Lower lobe of right lung (tissue), 2 donors: Measurements from ENCODE around the gene FBXL20. TPM values are rescaled to one million over a fixed set of nuclear protein-coding genes. Genes with fewer than 3 reads are reported as not detected.

Experiments used
- ATAC-seq, 2 donors: fragments of 200-7000 bp; cut with Tn5 transposase; one replicate each; pipeline ENCODE4 v1.9.1; 2020 to 2022; ENCODE audit warnings: mild to moderate bottlenecking in 2 of 2, moderate library complexity in 2 of 2
- DNase-seq: peaks from one replicate; pipeline ENCODE4 v3.0.0-alpha.2; 2020
- H3K27ac ChIP-seq: fragments of 200-600 bp; one replicate; pipeline ENCODE4 v1.8.0; 2022
- H3K27me3 ChIP-seq: fragments of 200-600 bp; one replicate; pipeline ENCODE4 v1.8.0; 2022; ENCODE audit warnings: low read depth
- H3K36me3 ChIP-seq: fragments of 200-600 bp; one replicate; pipeline ENCODE4 v1.8.0; 2022; ENCODE audit warnings: mild to moderate bottlenecking
- H3K4me1 ChIP-seq: fragments of 200-600 bp; one replicate; pipeline ENCODE4 v1.8.0; 2022
- H3K4me3 ChIP-seq: fragments of 200-600 bp; one replicate; pipeline ENCODE4 v1.8.0; 2022; ENCODE audit warnings: mild to moderate bottlenecking
- H3K9me3 ChIP-seq: fragments of 200-600 bp; one replicate; pipeline ENCODE4 v1.8.0; 2022
- intact Hi-C: fragments of 100-400 bp; cut with DNase I; formaldehyde crosslinking; loops from one replicate; pipeline ENCODE4 v1.11.0; 2022
- total RNA-seq: library from RNA; stranded (reverse); fragmentation: NEBNext Ultra II Directional; extraction: Animal tissue kit (Norgen Biotek cat#: 25700); gene quantifications from one replicate; pipeline ENCODE4 v1.2.1, GENCODE V29; 2021
- TF ChIP-seq, protein P1 (sequence below): fragments of 200-600 bp; IDR thresholded peaks from one replicate; pipeline ENCODE4 v1.8.0; 2022; ENCODE audit warnings: antibody characterized with exemption, mild to moderate bottlenecking
- donor health status: DM: no; HTN: yes; CAD: no; lungs with severe emphysema.

The FBXL20 gene
- total RNA-seq, 1 donor from 2014 or later = 25.4 TPM

DNA sequence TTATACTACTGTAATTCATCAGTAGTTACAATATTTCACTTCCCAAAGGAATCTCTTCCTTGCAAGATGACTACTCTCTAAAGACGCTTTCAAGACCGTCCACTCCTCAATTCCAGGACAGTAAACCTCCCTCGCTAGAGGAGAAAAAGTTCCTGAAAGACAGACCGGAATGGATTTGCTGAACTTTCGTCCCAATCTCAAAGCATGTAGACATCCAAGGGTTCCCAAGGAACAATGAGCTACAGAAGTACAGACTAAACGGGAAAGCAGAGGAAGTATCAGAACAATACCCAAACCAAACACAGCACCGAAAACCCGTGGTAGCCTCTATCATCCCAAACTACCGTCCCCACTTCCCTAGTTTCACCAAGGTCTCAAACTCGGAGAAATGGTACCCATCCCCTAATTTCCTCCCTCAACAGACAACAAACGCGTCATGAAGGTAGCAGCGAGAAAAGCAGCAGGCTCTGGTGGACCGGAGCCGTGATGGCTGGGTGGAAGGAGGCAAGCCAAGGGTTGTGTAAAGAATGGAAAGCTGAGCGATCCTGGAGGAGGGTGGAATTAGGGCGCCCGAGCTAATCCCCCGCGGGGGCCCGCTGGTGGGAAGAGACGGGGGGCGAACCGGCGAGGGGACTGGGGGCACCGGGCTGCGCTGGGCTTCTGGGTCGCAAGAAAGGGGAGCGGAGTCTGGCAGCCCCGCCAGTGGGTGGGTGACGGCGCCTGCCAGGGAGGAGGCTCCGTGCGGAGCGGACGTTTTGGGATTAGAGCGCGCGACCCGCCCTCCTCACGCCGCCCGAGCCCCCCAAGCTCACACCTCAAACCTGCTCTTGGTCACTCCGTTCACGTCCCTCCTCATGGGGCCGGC lies 647 bp downstream of the FBXL20 start:
- Histone ChIP-seq H3K27ac (peak overlapping the region; percentile 86), H3K27me3 (no peaks in the 10 kb centered on the region), H3K36me3 (peaks cover 9% of the 10 kb centered on the region), H3K4me3 (peak overlapping the region; percentile 97), H3K4me1 (peaks cover 26% of the 10 kb centered on the region), H3K9me3 (no peaks in the 10 kb centered on the region)
- TF ChIP-seq, protein P1, sequence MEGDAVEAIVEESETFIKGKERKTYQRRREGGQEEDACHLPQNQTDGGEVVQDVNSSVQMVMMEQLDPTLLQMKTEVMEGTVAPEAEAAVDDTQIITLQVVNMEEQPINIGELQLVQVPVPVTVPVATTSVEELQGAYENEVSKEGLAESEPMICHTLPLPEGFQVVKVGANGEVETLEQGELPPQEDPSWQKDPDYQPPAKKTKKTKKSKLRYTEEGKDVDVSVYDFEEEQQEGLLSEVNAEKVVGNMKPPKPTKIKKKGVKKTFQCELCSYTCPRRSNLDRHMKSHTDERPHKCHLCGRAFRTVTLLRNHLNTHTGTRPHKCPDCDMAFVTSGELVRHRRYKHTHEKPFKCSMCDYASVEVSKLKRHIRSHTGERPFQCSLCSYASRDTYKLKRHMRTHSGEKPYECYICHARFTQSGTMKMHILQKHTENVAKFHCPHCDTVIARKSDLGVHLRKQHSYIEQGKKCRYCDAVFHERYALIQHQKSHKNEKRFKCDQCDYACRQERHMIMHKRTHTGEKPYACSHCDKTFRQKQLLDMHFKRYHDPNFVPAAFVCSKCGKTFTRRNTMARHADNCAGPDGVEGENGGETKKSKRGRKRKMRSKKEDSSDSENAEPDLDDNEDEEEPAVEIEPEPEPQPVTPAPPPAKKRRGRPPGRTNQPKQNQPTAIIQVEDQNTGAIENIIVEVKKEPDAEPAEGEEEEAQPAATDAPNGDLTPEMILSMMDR = no peak
- peak; percentile 50 for DNase-seq
- peak; percentile 7 to 8 for ATAC-seq
- intact Hi-C loops = no loop called here

DNA sequence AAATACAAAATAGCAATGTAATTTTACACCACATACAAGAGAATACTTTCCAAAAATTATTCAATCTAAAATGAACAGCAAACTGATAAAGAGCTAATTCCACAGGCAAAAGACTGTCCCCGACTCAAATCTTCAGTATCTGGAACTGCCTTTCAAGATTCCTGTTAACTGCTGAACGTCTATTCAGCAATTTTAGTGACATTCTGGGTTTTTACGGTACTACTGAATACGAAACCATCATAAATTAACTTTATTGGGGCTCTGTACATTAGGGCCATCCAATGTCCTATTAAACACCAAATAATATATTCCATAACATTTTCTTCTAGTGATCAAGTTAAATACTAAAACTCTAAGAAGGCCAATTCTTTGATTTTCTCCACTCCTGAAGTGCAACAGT lies 1.6 kb downstream of the FBXL20 start:
- no peak for DNase-seq
- H3K4me1 ChIP-seq = peaks cover 32% of the 10 kb centered on the region
- intact Hi-C loops = no loop called here

DNA sequence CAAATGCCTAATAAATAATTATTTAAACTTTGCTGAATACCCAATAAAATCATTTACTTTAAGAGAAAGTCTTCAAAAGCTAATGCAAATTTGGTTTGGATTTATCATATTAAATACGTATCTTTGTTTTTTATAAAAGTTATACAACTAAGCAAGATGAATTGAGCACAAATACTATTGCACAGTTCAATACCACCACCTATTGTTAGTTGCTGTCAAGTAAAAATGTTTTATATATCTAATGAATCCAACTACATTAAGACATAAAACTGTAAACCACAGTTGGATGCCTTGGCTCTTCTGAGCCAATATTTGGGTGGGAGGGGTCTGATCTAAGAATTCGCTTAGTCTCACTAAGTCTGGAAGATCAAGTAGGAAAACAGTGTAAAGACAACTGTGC lies 7.7 kb downstream of the FBXL20 start:
- intact Hi-C loops = no loop called here
- no peak for DNase-seq
- H3K36me3 ChIP-seq = peaks cover 2% of the 10 kb centered on the region

More for the DNA sequence above, 1.6 kb downstream of the FBXL20 start:
- H3K27me3 ChIP-seq = no peaks in the 10 kb centered on the region
- no peaks in the 10 kb centered on the region for H3K9me3 ChIP-seq
- ATAC-seq = no peak
- peak overlapping the region; percentile 97 for H3K4me3 ChIP-seq
- H3K27ac ChIP-seq = no peak overlapping the region
- TF ChIP-seq, protein P1 = no peak
- no peaks in the 10 kb centered on the region for H3K36me3 ChIP-seq

DNA sequence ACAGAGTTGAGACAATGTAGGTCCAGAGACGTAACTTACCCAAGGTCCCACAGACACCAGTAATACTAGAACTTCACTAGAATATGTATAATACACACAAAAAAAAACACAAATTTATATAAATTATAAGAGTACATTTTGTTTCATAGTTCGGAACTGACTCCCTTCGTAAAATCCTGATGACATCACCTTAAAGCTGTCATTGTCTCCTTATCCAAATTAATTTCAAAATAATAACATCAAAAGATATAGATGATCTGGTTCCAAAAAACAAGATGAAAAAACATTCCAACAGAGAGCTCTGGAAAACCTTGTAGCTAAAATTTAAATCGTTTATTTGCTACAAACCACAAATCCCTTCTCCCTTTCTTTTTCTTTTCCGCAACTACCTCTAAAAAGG lies 10.0 kb downstream of the FBXL20 start:
- Histone ChIP-seq H3K36me3 (peaks cover 20% of the 10 kb centered on the region), H3K4me3 (no peak overlapping the region), H3K27me3 (no peaks in the 10 kb centered on the region), H3K4me1 (peaks cover 12% of the 10 kb centered on the region), H3K27ac (no peak overlapping the region), H3K9me3 (no peaks in the 10 kb centered on the region)
- intact Hi-C loops = no loop called here
- DNase-seq (no peak), ATAC-seq (no peak)
- TF ChIP-seq, protein P1 = no peak

More for the DNA sequence above, 7.7 kb downstream of the FBXL20 start:
- ATAC-seq = no peak
- no peak overlapping the region for H3K4me3 ChIP-seq
- no peaks in the 10 kb centered on the region for H3K9me3 ChIP-seq
- TF ChIP-seq, protein P1 = no peak
- H3K27ac ChIP-seq = no peak overlapping the region
- peaks cover 20% of the 10 kb centered on the region for H3K4me1 ChIP-seq
- H3K27me3 ChIP-seq = no peaks in the 10 kb centered on the region

DNA sequence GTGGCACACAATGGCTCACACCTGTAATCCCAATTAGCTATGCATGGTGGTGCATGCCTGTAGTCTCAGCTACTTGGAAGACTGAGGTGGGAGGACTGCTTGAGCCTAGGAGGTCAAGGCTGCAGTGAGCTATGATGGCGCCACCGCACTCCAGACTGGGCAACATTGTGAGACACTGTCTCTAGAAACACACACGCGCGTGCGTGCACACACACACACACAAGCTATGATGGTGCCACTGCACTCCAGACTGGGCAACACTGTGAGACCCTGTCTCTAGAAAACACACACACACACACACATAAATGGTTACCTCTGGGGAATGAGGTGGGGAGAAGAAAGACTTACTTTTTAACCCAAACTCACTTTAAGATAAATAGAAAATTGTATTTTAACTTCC lies 16.4 kb downstream of the FBXL20 start:
- H3K36me3 ChIP-seq = peaks cover 20% of the 10 kb centered on the region
- no peak for ATAC-seq
- intact Hi-C loops = no loop called here

More for the DNA sequence above, 16.4 kb downstream of the FBXL20 start:
- TF ChIP-seq, protein P1 = no peak
- Histone ChIP-seq H3K27me3 (no peaks in the 10 kb centered on the region), H3K4me1 (no peaks in the 10 kb centered on the region), H3K9me3 (no peaks in the 10 kb centered on the region), H3K27ac (no peak overlapping the region), H3K4me3 (no peak overlapping the region)
- DNase-seq = no peak
